HepG2 (cell line): Measurements from ENCODE around the gene NTM. TPM values are rescaled to one million over a fixed set of nuclear protein-coding genes. Genes with fewer than 3 reads are reported as not detected.

Source experiments
- ATAC-seq: fragments of 200-7000 bp; cut with Tn5 transposase; 3 replicates; pipeline ENCODE4 v1.9.1; 2020; ENCODE audit warnings: mild to moderate bottlenecking, moderate library complexity
- BruUV-seq: library from RNA; stranded (reverse); fragments of 400-500 nt; replicated peaks from 2 replicates; lab custom pipeline; 2021; lab: Mats Ljungman, UMichigan
- CTCF ChIA-PET: fragments of 300-600 bp; formaldehyde crosslinking; extraction: SDS; loops from one replicate; lab custom pipeline; 2021; ENCODE audit warnings: low total read pairs, inconsistent platforms, low intra/inter-chr PET ratio; lab: Yijun Ruan, JAX
- POLR2A ChIA-PET: fragments of 350-600 bp; sonication (Branson Sonifier 250); formaldehyde crosslinking; loops from one replicate; lab custom pipeline; 2020; ENCODE audit warnings: antibody characterized with exemption, inconsistent platforms; lab: Yijun Ruan, JAX
- DNase-seq: peaks from one replicate; pipeline ENCODE4 v3.0.0-alpha.2; 2015; ENCODE audit warnings: low spot score
- FAIRE-seq: peaks from 3 replicates; lab custom pipeline; 2011; peaks lifted over from hg19 to GRCh38; lab: Jason Lieb, UNC
- H2AFZ ChIP-seq: one replicate; pipeline ENCODE4 v1.6.1; 2011; ENCODE audit warnings: low read length, inconsistent platforms
- H3K27ac ChIP-seq: fragments of 300-600 bp; 3 replicates; pipeline ENCODE4 v1.8.0; 2011; ENCODE audit warnings: mixed run types, mild to moderate bottlenecking, mixed read lengths, low read length, inconsistent platforms; ENCODE audit not compliant: insufficient read depth; ENCODE audit errors: extremely low read length
- H3K27me3 ChIP-seq, 2 experiments: fragments of 200-600 bp in 1 of 2; 2 replicates in 1 of 2; 3 replicates in 1 of 2; pipeline versions ENCODE4 v1.6.0 to v1.8.0; 2011; ENCODE audit warnings: low read length in 2 of 2, mild to moderate bottlenecking in 2 of 2, moderate library complexity in 2 of 2, inconsistent platforms in 1 of 2; ENCODE audit not compliant: insufficient read depth in 2 of 2, control insufficient read depth in 1 of 2
- H3K36me3 ChIP-seq, 2 experiments: fragments of 200-600 bp in 1 of 2; replicated peaks in 1 of 2; 2 replicates in 1 of 2; 3 replicates in 1 of 2; pipeline versions ENCODE4 v1.5.1 to v1.8.0; 2011; ENCODE audit warnings: low read length in 2 of 2, inconsistent platforms in 1 of 2; ENCODE audit not compliant: insufficient read depth in 2 of 2, control insufficient read depth in 1 of 2
- H3K4me1 ChIP-seq: 2 replicates; pipeline ENCODE4 v1.5.1; 2012; ENCODE audit warnings: low read length, inconsistent platforms; ENCODE audit not compliant: insufficient read depth
- H3K4me2 ChIP-seq: 2 replicates; pipeline ENCODE4 v1.6.0; 2011; ENCODE audit warnings: low read depth, low read length, inconsistent platforms
- H3K4me3 ChIP-seq, 3 experiments: fragments of 200-600 bp in 1 of 3; sonication (generic), shearing (Covaris generic) in 1 of 3; replicated peaks in 1 of 3; 2 replicates each; pipeline ENCODE4 v1.5.1; 2011 to 2016; ENCODE audit warnings: low read length in 3 of 3, inconsistent platforms in 2 of 3, low read depth in 2 of 3, mild to moderate bottlenecking in 2 of 3, control low read depth in 1 of 3, mixed read lengths in 1 of 3; ENCODE audit not compliant: insufficient read depth in 1 of 3
- H3K79me2 ChIP-seq: one replicate; pipeline ENCODE4 v1.6.1; 2011; ENCODE audit warnings: low read length, inconsistent platforms; ENCODE audit not compliant: insufficient read depth
- H3K9ac ChIP-seq: 2 replicates; pipeline ENCODE4 v1.6.0; 2011; ENCODE audit warnings: mild to moderate bottlenecking, low read depth, low read length, inconsistent platforms; ENCODE audit not compliant: insufficient read depth
- H3K9me3 ChIP-seq: 2 replicates; pipeline ENCODE4 v1.5.1; 2012; ENCODE audit warnings: mild to moderate bottlenecking, low read length
- H4K20me1 ChIP-seq: 2 replicates; pipeline ENCODE4 v1.6.0; 2011; ENCODE audit warnings: inconsistent platforms, mild to moderate bottlenecking, low read length, moderate library complexity; ENCODE audit not compliant: insufficient read depth
- ETV6 ChIP-seq: sonication (generic); formaldehyde crosslinking; conservative IDR thresholded peaks from 2 replicates; pipeline ENCODE4 v1.4.0; 2020; ENCODE audit warnings: missing genetic modification reagents
- FOXP1 ChIP-seq, 2 experiments: fragments of 450-650 bp in 1 of 2; IDR thresholded peaks; 2 replicates each; pipeline ENCODE4 v1.6.1; 2017 to 2018; ENCODE audit warnings: antibody characterized with exemption in 1 of 2
- HMGA1 ChIP-seq: sonication (generic); formaldehyde crosslinking; conservative IDR thresholded peaks from 2 replicates; pipeline ENCODE4 v1.4.0; 2020; ENCODE audit warnings: missing genetic modification reagents
- ONECUT2 ChIP-seq: sonication (generic); formaldehyde crosslinking; IDR thresholded peaks from 2 replicates; pipeline ENCODE4 v1.4.0; 2020; ENCODE audit warnings: missing genetic modification reagents
- REXO4 ChIP-seq: sonication (generic); formaldehyde crosslinking; IDR thresholded peaks from 2 replicates; pipeline ENCODE4 v1.8.0; 2022; ENCODE audit warnings: missing genetic modification reagents, mild to moderate bottlenecking, borderline replicate concordance
- ZNF326 ChIP-seq: sonication (generic); formaldehyde crosslinking; IDR thresholded peaks from 2 replicates; pipeline ENCODE4 v1.4.0; 2020; ENCODE audit warnings: missing genetic modification reagents, borderline replicate concordance
- ZNF331 ChIP-seq: sonication (generic); formaldehyde crosslinking; IDR thresholded peaks from 2 replicates; pipeline ENCODE4 v1.4.0; 2020; ENCODE audit warnings: missing genetic modification reagents
- ZSCAN22 ChIP-seq: sonication (generic); formaldehyde crosslinking; IDR thresholded peaks from 2 replicates; pipeline ENCODE4 v1.4.0; 2020; ENCODE audit warnings: mild to moderate bottlenecking, missing genetic modification reagents
- WGBS: methylation state at CpG from one replicate; pipeline ENCODE4 v1.1.6; 2017; ENCODE audit warnings: low lambda C conversion rate; 5-methylcytosine and 5-hydroxymethylcytosine counted together
- in situ Hi-C: cut with HindIII; loops from 2 replicates; pipeline ENCODE4 v1.10.0; 2017; ENCODE audit warnings: low pct_unique_long_range_greater_than_20kb; ENCODE audit not compliant: extremely low pct_ligation_motif_present
- intact Hi-C: fragments of 100-400 bp; cut with micrococcal nuclease; formaldehyde crosslinking; loops from one replicate; pipeline ENCODE4 v1.10.0; 2022; ENCODE audit not compliant: unreplicated experiment
- polyA plus RNA-seq, 8 experiments: library from polyadenylated mRNA; depleted of rRNA in 3 of 8; stranded (reverse) in 7 of 8; unstranded in 1 of 8; fragments of >200 nt; fragmentation: Illumina TruSeq in 4 of 8; extraction: Trizol in 4 of 8; gene quantifications; 2 replicates each; pipeline versions ENCODE4 v1.2.1 to v1.2.3, GENCODE V29; 2011 to 2016; ENCODE audit warnings: low read depth in 4 of 8, missing spikeins in 1 of 8, mixed read lengths in 1 of 8; ENCODE audit not compliant: insufficient read depth in 1 of 8
- total RNA-seq, 5 experiments: library from RNA; depleted of rRNA; stranded (reverse); fragments of >200 nt; fragmentation: Illumina TruSeq; extraction: Trizol; gene quantifications; 2 replicates each; pipeline ENCODE4 v1.2.3, GENCODE V29; 2016; ENCODE audit warnings: low read depth in 1 of 5
- TF ChIP-seq, protein P1 (sequence below): sonication (generic); formaldehyde crosslinking; IDR thresholded peaks from 2 replicates; pipeline ENCODE4 v1.5.1; 2020; ENCODE audit warnings: mild to moderate bottlenecking, missing genetic modification reagents, moderate library complexity
- TF ChIP-seq, protein P2 (sequence below): sonication (generic); formaldehyde crosslinking; IDR thresholded peaks from 2 replicates; pipeline ENCODE4 v1.8.0; 2023; ENCODE audit warnings: mild to moderate bottlenecking, missing genetic modification reagents
- TF ChIP-seq, protein P3 (sequence below): sonication (generic); formaldehyde crosslinking; IDR thresholded peaks from 2 replicates; pipeline ENCODE4 v1.4.0; 2020; ENCODE audit warnings: missing genetic modification reagents, borderline replicate concordance
- TF ChIP-seq, protein P4 (sequence below), 2 experiments: sonication (generic) in 1 of 2; formaldehyde crosslinking in 1 of 2; IDR thresholded peaks; 2 replicates each; pipeline versions ENCODE4 v1.5.1 to v1.6.1; 2011 to 2020; ENCODE audit warnings: borderline replicate concordance in 1 of 2, low read depth in 1 of 2, low read length in 1 of 2, mild to moderate bottlenecking in 1 of 2, missing genetic modification reagents in 1 of 2, moderate library complexity in 1 of 2

Gene NTM
- total and polyA plus RNA-seq, 2 of the 13 experiments (the other 11 are each of a cell fraction or from before 2014, with no cell fraction given) = not detected

DNA sequence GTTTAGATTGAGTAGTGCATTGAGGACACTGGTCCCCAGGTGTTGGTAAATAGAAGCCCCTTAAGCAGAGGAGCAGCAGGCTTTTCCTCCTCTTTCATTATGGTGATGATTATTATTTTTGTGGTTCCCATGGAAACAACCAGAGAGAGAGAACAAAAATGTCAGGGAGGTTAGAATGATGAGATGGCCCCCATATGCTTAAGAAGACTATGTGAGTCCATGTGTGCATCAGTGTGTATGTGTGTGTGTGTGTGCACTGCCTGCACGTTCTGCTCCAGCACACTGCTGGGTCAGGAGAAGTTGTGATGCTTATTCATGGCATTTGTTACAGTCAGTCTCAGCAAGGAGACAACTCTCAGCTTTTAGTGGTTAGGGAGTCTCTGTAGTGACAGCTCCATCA, 724.2 kb downstream of the NTM start:
- BruUV-seq = no TSS peak
- POLR2A ChIA-PET = no interaction called here
- no peak for ATAC-seq
- Histone ChIP-seq H3K4me2 (no peak overlapping the region), H3K79me2 (no peaks in the 10 kb centered on the region), H3K9ac (no peak overlapping the region), H3K27me3 (no peaks in the 10 kb centered on the region; a peak in 1 of 5 replicates), H2AFZ (no peak overlapping the region), H3K36me3 (no peaks in the 10 kb centered on the region), H3K4me3 (no peak overlapping the region), H3K4me1 (no peaks in the 10 kb centered on the region), H3K9me3 (no peaks in the 10 kb centered on the region; the same call in 1 of the 2 replicates), H4K20me1 (no peaks in the 10 kb centered on the region), H3K27ac (no peak overlapping the region)
- in situ Hi-C loops (no loop called here), intact Hi-C loops (no loop called here)
- no peak for FAIRE-seq
- no peak for DNase-seq
- CTCF ChIA-PET = no interaction called here
- no CpG with 5 or more reads among the region's 1 CpG for WGBS
- no peak for TF ChIP-seq HMGA1 (CRISPR knock-in tag)
- TF ChIP-seq, protein P1, sequence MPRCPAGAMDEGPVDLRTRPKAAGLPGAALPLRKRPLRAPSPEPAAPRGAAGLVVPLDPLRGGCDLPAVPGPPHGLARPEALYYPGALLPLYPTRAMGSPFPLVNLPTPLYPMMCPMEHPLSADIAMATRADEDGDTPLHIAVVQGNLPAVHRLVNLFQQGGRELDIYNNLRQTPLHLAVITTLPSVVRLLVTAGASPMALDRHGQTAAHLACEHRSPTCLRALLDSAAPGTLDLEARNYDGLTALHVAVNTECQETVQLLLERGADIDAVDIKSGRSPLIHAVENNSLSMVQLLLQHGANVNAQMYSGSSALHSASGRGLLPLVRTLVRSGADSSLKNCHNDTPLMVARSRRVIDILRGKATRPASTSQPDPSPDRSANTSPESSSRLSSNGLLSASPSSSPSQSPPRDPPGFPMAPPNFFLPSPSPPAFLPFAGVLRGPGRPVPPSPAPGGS (CRISPR knock-in tag) = no peak
- no peak for TF ChIP-seq ETV6
- TF ChIP-seq, protein P2, sequence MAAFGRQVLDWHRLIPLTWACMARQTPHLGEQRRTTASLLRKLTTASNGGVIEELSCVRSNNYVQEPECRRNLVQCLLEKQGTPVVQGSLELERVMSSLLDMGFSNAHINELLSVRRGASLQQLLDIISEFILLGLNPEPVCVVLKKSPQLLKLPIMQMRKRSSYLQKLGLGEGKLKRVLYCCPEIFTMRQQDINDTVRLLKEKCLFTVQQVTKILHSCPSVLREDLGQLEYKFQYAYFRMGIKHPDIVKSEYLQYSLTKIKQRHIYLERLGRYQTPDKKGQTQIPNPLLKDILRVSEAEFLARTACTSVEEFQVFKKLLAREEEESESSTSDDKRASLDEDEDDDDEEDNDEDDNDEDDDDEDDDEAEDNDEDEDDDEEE = no peak
- TF ChIP-seq, protein P3, sequence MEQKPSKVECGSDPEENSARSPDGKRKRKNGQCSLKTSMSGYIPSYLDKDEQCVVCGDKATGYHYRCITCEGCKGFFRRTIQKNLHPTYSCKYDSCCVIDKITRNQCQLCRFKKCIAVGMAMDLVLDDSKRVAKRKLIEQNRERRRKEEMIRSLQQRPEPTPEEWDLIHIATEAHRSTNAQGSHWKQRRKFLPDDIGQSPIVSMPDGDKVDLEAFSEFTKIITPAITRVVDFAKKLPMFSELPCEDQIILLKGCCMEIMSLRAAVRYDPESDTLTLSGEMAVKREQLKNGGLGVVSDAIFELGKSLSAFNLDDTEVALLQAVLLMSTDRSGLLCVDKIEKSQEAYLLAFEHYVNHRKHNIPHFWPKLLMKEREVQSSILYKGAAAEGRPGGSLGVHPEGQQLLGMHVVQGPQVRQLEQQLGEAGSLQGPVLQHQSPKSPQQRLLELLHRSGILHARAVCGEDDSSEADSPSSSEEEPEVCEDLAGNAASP = no peak
- TF ChIP-seq ZNF326 = no peak
- no peak for TF ChIP-seq ONECUT2
- TF ChIP-seq REXO4 (CRISPR knock-in tag) = no peak
- TF ChIP-seq, protein P4, sequence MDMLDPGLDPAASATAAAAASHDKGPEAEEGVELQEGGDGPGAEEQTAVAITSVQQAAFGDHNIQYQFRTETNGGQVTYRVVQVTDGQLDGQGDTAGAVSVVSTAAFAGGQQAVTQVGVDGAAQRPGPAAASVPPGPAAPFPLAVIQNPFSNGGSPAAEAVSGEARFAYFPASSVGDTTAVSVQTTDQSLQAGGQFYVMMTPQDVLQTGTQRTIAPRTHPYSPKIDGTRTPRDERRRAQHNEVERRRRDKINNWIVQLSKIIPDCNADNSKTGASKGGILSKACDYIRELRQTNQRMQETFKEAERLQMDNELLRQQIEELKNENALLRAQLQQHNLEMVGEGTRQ (IDR thresholded peaks at IDR 0.05; ENCODE audit: low read depth, low read length) = no peak
- TF ChIP-seq, protein P4 (CRISPR knock-in tag; IDR thresholded peaks at IDR 0.05; ENCODE audit: borderline replicate concordance) = no peak
- TF ChIP-seq ZSCAN22 (CRISPR knock-in tag) = no peak
- no peak for TF ChIP-seq FOXP1 (IDR thresholded peaks at IDR 0.05)
- TF ChIP-seq FOXP1 (CRISPR knock-in tag; IDR thresholded peaks at IDR 0.05) = no peak
- no peak for TF ChIP-seq ZNF331 (CRISPR knock-in tag)
